H1 (cell line): ENCODE results near the gene HPD. TPM values are rescaled to one million over a fixed set of nuclear protein-coding genes. Genes with fewer than 3 reads are reported as not detected.

Experiments
- CHD7 ChIP-seq: fragments of 300-600 bp; sonication (generic); IDR thresholded peaks from 2 replicates; pipeline ENCODE4 v1.7.1; 2012; ENCODE audit warnings: low read length, moderate library complexity, mild to moderate bottlenecking, inconsistent platforms; ENCODE audit not compliant: insufficient replicate concordance
- EGR1 ChIP-seq: IDR thresholded peaks from 2 replicates; pipeline ENCODE4 v1.6.1; 2011; ENCODE audit warnings: low read depth, low read length, borderline replicate concordance
- HDAC2 ChIP-seq, 2 experiments: fragments of 300-600 bp in 1 of 2; sonication (generic) in 1 of 2; IDR thresholded peaks; 2 replicates each; pipeline ENCODE4 v1.6.1; 2011 to 2012; ENCODE audit warnings: low read depth in 2 of 2, low read length in 2 of 2, mild to moderate bottlenecking in 2 of 2, moderate library complexity in 2 of 2, borderline replicate concordance in 1 of 2, inconsistent platforms in 1 of 2
- MAFK ChIP-seq: IDR thresholded peaks from 2 replicates; pipeline ENCODE4 v1.6.1; 2012; ENCODE audit warnings: low read depth, mild to moderate bottlenecking, improper control_type of control experiment, low read length
- NANOG ChIP-seq: IDR thresholded peaks from 2 replicates; pipeline ENCODE4 v1.6.1; 2011; ENCODE audit warnings: low read length, low read depth, mild to moderate bottlenecking, inconsistent platforms; ENCODE audit not compliant: insufficient read depth, poor library complexity, severe bottlenecking
- POU5F1 ChIP-seq: IDR thresholded peaks from 2 replicates; pipeline ENCODE4 v1.6.1; 2011; ENCODE audit warnings: low read depth, mild to moderate bottlenecking, low read length, moderate library complexity
- polyA plus RNA-seq, 7 experiments: library from polyadenylated mRNA; depleted of rRNA in 3 of 7; stranded (reverse) in 5 of 7; unstranded in 2 of 7; fragments of >200 nt in 5 of 7; fragments of 200-250 nt in 2 of 7; gene quantifications; 1 replicate in 5 of 7; 2 replicates in 1 of 7; 4 replicates in 1 of 7; pipeline versions ENCODE4 v1.2.1 to v1.2.3, GENCODE V29; 2011 to 2013; ENCODE audit warnings: missing spikeins in 2 of 7, mixed read lengths in 2 of 7
- total RNA-seq: library from RNA; stranded (reverse); fragmentation: NEBNext Ultra II Directional; extraction: Animal tissue kit (Norgen Biotek cat#: 25700); gene quantifications from 2 replicates; pipeline ENCODE4 v1.2.1, GENCODE V29; 2021
- TF ChIP-seq, protein P1 (sequence below): IDR thresholded peaks from 2 replicates; pipeline ENCODE4 v1.6.1; 2012; ENCODE audit warnings: low read length, inconsistent platforms

The HPD gene
- total and polyA plus RNA-seq, 2 of the 8 experiments (the other 6 are each of a cell fraction or from before 2014, with no cell fraction given) = 0.48 to 0.56 TPM

DNA sequence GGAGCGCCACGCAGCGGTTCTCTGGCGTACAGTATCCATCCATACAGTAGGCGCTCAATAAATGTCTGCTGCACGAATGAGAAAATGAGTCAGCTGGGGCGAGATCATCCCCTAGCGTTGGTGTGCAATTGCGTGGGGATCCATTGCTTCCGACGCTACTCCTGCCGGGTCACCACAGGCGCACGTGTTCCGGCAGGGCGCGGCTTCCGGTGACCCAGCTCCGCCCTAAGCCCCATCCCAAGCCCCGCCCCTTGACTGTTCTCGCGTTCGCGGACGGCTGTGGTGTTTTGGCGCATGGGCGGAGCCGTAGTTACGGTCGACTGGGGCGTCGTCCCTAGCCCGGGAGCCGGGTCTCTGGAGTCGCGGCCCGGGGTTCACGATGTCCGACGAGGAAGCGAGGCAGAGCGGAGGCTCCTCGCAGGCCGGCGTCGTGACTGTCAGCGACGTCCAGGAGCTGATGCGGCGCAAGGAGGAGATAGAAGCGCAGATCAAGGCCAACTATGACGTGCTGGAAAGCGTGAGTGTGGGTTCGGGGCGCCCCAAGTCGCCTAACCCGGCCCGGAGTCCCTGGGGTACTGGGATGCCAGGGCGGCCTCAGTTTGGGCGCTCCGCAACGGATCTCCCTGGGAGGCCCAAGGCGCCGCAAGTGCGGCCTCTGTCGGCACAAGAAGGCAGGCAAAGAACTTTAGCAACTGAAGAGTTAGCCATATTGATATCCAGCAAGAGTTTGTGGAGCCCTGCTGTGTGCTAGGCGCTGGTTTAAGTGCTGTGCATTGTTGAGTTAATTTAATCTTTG, 30.0 kb upstream of the HPD start, which contains the start of gene PSMD9 (continued):
- TF ChIP-seq CHD7 = no peak
- TF ChIP-seq EGR1 = no peak
- TF ChIP-seq HDAC2 (IDR thresholded peaks at IDR 0.05; ENCODE audit: borderline replicate concordance in 1 of 2, low read depth in 2 of 2, low read length in 2 of 2) = peak in 1 of 2 experiments; percentile 71; a peak in 2 of 4 replicates
- TF ChIP-seq, protein P1, sequence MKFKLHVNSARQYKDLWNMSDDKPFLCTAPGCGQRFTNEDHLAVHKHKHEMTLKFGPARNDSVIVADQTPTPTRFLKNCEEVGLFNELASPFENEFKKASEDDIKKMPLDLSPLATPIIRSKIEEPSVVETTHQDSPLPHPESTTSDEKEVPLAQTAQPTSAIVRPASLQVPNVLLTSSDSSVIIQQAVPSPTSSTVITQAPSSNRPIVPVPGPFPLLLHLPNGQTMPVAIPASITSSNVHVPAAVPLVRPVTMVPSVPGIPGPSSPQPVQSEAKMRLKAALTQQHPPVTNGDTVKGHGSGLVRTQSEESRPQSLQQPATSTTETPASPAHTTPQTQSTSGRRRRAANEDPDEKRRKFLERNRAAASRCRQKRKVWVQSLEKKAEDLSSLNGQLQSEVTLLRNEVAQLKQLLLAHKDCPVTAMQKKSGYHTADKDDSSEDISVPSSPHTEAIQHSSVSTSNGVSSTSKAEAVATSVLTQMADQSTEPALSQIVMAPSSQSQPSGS = no peak; the same call in 1 of the 2 replicates
- no peak for TF ChIP-seq POU5F1
- no peak for TF ChIP-seq MAFK
- peak; percentile 99 for TF ChIP-seq NANOG
